AG04449 (cell line): ENCODE results near the gene ERMN.

Source experiments
- CTCF ChIA-PET: fragments of 350-600 bp; formaldehyde crosslinking; extraction: SDS; loops from one replicate; lab custom pipeline; 2021; ENCODE audit warnings: antibody characterized with exemption; lab: Yijun Ruan, JAX
- POLR2A ChIA-PET: fragments of 400-600, 350-600 bp; formaldehyde crosslinking; extraction: SDS; loops from one replicate; lab custom pipeline; 2020; ENCODE audit warnings: antibody characterized with exemption, inconsistent platforms; lab: Yijun Ruan, JAX
- DNase-seq: peaks from one replicate; pipeline ENCODE4 v3.0.0-alpha.2; 2010; ENCODE audit warnings: low read depth, low spot score
- H3K4me3 ChIP-seq: 2 replicates; pipeline ENCODE4 v1.5.1; 2011; ENCODE audit warnings: low read depth, mild to moderate bottlenecking, control low read depth, low read length
- TF ChIP-seq, protein P1 (sequence below): IDR thresholded peaks from one replicate; pipeline ENCODE4 v1.5.1; 2011; ENCODE audit warnings: mild to moderate bottlenecking, moderate library complexity, low read length, control low read depth, inconsistent platforms; ENCODE audit not compliant: insufficient read depth; ENCODE audit errors: missing control alignments

ERMN gene

DNA sequence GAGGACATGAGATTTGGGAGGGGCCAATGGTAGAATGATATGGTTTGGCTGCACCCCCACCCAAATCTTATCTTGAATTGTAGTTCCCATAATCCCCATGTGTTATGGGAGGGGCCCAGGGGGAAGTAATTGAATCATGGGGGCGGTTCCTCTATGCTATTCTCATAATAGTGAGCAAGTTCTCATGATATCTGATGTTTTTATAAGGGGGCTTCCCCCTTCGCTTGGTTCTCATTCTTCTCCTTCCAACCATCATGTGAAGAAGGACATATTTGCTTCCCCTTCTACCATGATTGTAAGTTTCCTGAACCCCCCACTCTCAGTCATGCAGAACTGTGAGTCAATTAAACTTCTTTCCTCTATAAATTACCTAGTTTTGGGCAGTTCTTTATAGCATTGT lies 37.0 kb upstream of the ERMN start:
- CTCF ChIA-PET: interaction anchor here (1.7 kb wide), 1 partner anchor 27 kb away, joined by 6 read pairs; no protein-coding TSS in a partner anchor
- TF ChIP-seq, protein P1, sequence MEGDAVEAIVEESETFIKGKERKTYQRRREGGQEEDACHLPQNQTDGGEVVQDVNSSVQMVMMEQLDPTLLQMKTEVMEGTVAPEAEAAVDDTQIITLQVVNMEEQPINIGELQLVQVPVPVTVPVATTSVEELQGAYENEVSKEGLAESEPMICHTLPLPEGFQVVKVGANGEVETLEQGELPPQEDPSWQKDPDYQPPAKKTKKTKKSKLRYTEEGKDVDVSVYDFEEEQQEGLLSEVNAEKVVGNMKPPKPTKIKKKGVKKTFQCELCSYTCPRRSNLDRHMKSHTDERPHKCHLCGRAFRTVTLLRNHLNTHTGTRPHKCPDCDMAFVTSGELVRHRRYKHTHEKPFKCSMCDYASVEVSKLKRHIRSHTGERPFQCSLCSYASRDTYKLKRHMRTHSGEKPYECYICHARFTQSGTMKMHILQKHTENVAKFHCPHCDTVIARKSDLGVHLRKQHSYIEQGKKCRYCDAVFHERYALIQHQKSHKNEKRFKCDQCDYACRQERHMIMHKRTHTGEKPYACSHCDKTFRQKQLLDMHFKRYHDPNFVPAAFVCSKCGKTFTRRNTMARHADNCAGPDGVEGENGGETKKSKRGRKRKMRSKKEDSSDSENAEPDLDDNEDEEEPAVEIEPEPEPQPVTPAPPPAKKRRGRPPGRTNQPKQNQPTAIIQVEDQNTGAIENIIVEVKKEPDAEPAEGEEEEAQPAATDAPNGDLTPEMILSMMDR: no peak

DNA sequence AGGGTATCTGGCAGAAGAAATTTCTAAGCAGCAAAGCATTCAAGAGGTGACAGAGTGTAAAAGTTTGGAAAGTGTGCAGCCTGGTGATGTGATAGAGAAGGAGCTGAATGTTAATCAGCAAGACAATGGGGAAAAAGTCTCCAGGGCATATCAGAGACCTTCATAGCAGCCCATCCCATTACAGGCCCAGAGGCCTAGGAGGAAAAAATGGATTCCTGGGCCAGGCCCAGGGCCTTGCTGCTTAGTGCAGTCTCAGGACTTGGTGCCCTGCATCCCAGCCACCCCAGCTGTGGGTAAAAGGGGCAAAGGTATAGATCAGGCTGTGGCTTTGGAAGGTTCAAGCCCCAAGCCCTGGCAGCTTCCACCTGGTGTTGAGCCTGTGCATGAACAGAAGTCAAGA lies 35.9 kb upstream of the ERMN start:
- CTCF ChIA-PET: no interaction called here
- H3K4me3 ChIP-seq: no peak overlapping the region
- TF ChIP-seq, protein P1: no peak
- no peak for DNase-seq
- POLR2A ChIA-PET: no interaction called here

More for the DNA sequence above, 37.0 kb upstream of the ERMN start:
- POLR2A ChIA-PET: no interaction called here
- no peak overlapping the region for H3K4me3 ChIP-seq
- no peak for DNase-seq

DNA sequence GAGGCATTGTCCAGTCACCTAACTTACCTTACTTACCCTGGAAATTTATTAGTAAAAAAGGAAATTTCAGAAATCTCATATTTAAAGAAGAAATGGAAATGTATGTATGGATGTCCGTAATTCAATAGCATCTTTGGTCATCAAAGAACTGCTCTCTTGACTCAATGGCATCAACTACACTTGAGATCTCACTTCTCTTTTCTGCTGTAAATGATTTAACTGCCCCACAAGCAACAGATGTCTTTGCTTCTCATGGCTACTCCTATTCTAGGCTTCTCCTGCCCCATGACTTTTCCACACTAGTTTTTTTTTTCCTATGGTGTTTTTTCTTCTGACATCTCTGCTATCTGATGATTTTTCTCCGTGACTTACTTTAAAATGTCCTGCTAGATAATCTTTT lies 34.0 kb upstream of the ERMN start:
- ChIA-PET CTCF (interaction anchor here (1.6 kb wide), 1 partner anchor 32 kb away, joined by 4 read pairs; no protein-coding TSS in a partner anchor), POLR2A (no interaction called here)
- no peak for DNase-seq
- TF ChIP-seq, protein P1: no peak
- H3K4me3 ChIP-seq: no peak overlapping the region

DNA sequence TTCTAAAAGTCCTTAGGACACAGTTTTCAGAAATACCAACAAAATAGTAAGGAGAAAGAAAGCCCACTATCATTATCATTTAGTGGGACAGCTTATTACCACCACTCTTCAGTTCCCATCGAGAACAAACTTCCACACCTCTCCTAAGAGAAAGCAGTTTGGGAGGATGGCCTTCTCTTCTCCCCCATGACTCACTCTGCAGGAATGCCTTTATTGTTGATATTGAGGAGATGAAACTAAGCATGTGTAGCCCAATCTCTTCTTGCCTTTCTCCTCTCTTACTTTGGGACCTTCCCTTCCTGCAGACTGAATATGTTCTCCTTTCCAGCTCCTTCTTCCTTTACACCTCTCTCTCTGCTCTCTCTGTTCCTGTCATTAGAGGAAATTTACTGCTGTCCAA lies 30.0 kb upstream of the ERMN start:
- POLR2A ChIA-PET: no interaction called here
- CTCF ChIA-PET: interaction anchor here (1.8 kb wide), 1 partner anchor 19 kb away, joined by 11 read pairs; no protein-coding TSS in a partner anchor
- TF ChIP-seq, protein P1: no peak
- no peak for DNase-seq
- no peak overlapping the region for H3K4me3 ChIP-seq

DNA sequence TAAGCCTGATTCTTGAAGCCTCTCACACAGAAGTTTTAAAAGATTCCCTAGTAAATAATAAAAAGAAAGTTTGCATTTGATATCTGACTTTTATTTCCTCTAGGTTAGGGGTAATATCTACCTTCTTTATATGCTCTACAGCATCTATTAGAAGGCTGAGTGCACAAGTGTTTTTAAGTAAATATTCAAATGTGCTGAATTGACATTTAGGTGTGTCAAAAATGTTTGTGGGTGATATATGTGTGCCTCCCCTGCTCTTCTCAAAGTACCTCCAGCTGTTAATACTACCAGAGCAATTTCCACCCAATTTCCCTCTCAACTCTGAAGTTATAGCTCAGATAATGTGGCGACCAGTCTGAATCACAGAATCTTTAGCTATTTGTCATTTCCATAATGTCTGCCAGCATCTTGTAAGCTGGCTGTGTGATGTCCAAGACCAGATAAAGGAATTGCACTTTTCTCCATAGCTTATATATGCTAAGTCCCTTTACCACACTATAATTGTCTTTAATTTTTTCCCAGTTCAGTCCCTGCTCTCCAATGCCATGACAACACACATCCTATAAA lies 24.4 kb upstream of the ERMN start:
- no peak for DNase-seq
- POLR2A ChIA-PET: no interaction called here
- CTCF ChIA-PET: interaction anchor here (0.9 to 2.2 kb wide), 6 partner anchors 14 to 47 kb away, joined by 3 to 24 read pairs (median 6); no protein-coding TSS in a partner anchor
- TF ChIP-seq, protein P1: no peak
- no peak overlapping the region for H3K4me3 ChIP-seq

DNA sequence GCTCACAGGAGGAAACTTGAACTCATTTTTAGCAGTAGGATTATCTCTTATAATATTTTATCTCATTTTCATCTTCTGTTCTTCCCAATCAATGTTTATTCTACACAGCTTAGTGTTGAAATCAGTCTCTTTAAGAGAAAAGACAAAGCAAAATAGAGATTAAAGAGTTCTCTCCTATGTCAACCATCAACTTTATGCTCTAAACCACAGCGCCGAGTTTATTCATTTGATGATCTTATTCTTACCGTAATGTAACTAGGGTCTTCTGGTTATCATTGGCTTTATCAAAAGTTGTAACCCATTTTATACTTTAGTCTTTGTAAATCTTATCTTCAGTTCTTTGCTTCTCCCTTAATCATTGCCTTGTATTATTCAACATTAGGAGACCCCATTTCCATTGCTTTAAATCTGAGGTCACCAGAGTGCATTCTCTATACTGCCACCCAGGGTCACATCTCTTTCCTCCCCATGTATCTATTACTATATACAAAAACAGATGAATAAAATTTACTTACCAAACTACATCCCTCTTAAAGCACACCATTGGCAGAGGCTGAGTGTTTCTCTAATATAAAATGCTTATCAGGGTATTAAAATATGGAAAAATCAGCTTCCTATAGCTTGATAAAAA lies 22.8 kb upstream of the ERMN start:
- no peak overlapping the region for H3K4me3 ChIP-seq
- POLR2A ChIA-PET: no interaction called here
- CTCF ChIA-PET: interaction anchor here (1.9 to 5.0 kb wide), 3 partner anchors 12 to 20 kb away, joined by 7 to 56 read pairs (median 24); no protein-coding TSS in a partner anchor
- no peak for DNase-seq
- TF ChIP-seq, protein P1: no peak
